Measurements from ENCODE around the gene FBP2.

The FBP2 gene

DNA sequence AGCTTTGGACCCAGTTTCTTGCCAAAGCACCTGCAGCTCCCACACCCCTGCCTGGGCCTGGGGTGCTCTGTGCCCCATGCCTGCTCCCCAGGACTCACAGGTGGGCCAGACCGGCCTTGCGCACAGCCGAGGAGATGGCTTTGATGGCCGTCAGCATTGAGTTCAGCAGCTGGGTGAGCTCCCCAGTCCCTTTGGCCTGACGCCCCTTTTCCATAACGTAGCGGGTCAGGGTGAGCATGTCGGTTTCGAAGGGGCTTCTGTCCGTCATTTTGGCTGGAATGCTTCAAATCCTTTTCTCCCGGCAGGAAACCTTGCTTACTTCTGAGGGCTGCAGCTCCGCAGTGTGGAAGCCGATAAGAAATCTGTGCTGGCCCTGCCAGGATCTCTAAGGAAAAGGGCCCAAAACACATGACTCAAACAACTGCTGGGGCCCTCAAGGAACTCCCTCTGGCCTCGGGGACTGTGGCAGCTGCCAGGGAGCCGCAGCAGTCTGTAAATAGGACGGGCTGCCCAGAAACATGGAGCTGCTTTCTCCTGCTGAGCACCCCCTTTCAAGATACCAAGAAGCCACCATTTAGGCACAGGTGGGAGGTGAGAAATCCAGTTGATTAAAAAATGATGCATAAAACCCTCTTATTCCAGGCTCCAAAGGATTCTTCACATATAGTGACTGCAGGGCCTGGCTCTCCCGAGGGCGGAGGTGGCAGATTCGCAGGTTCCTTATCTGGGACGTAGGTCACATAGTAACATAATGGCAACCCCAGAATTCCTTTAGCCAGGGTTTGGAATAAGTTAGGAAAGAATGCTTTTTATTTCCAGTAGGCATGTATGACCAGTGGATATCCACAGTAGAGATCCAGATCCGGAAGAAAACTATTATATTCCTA, at the start of gene FBP2:
Gene FBP2 (minus strand): TSS at position 366 of the 887 bp plus-strand sequence. CDS start 98 bp downstream, at position 268.
- DNase-seq: no peak

DNA sequence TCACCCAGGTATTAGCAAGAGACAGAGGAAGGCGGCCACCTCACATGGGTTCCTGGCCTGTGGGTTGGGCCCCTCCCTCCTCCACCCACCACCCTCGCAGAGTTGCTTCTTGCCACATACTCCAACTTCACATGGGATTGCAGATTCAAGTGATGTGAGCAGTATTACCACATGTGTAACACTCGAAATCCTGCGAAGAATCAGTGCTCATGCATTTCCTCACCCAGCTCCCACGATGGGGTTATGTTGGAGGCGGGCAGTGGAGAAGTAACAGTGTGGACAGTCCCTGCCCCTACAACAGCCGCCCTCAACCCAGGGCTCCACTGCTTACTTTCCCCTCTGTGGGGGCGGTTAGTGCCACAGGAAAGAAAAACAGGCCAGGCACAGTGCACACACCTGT, 49.6 kb upstream of the FBP2 start:
- DNase-seq: no peak

DNA sequence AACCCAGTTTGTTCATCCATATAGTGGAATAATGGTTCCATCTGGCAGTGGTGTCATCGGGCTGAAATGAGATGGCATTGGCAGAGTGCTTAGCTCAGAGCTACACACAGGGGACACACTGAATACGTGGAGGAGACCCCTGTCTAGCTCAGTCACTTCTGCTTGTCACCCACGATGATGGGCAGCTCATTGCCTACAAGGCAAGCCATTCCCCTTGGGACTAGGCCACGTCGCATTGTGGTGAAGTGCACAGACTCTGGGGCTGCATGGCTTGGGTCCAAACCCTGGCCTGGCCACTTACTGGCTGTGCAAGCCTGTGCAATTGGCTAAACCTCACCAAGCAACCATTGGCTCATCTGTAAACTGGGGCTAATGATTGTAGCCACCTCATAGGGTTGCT, 48.9 kb upstream of the FBP2 start:
- DNase-seq: no peak

DNA sequence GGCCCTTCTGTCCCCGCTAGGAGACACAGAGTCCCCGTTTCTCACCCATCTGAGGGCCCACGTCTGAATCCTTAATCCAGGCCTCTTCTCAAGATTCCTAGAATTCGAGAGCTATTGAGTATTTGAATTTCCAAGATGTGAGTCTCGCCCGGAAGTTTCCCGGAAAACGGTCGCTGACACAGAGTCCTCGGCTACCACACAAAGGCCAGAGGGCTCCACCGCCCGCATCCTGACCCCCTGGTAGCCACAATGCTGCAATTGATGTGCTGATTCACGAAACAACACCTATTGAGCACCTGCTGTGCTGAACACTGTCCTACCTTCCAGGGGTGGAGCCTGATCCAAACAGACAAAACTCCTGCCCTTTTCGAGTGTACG, 46.4 kb upstream of the FBP2 start:
- DNase-seq: no peak

DNA sequence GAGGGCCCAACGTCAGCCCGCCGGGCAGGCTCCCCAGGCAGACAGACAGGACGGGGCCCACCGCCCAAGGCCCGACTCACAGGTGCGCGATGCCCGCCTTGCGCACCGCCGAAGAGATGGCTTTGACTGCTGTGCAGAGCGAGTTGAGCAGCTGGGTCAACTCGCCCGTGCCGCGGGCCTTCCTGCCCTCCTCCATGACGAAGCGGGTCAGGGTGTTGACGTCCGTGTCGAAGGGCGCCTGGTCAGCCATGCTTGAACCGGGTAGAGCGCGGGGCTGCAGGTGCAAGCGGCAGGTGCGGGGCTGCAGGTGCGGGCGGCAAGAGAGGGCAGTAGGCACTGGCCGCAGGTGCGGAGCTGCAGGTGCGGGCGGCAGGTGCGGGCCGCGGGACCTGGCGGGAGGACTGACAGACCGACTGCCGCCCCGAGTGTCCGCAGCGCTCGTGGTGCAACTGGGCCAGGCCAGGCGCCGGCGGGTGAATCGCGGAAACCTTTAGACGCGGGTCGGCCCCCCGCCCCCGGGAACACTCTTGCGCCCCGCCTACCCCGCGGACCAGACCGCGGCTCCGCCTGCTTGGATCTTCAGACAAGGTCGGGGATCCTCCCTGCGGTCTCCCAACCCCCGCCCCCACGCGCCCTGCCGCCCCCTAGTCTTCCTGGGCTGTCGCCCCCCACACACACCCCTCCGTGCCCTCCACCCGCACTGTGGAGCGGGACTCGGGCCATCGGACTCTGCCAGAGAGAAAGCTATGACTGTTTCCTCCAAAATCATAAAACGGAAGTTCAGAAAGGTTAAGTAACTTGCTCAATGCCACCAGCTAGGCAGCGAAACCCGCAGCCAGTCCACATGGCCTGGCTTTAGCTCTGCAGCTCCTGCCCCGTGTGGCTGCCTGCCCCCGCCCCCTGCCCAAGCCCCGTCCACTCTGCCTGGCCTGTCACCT, 45.7 kb upstream of the FBP2 start, which contains the start of gene FBP1:
Gene FBP1 (minus strand): TSS at position 458 of the 938 bp plus-strand sequence. CDS start 208 bp downstream, at position 250.
- peak; percentile 42 for DNase-seq

DNA sequence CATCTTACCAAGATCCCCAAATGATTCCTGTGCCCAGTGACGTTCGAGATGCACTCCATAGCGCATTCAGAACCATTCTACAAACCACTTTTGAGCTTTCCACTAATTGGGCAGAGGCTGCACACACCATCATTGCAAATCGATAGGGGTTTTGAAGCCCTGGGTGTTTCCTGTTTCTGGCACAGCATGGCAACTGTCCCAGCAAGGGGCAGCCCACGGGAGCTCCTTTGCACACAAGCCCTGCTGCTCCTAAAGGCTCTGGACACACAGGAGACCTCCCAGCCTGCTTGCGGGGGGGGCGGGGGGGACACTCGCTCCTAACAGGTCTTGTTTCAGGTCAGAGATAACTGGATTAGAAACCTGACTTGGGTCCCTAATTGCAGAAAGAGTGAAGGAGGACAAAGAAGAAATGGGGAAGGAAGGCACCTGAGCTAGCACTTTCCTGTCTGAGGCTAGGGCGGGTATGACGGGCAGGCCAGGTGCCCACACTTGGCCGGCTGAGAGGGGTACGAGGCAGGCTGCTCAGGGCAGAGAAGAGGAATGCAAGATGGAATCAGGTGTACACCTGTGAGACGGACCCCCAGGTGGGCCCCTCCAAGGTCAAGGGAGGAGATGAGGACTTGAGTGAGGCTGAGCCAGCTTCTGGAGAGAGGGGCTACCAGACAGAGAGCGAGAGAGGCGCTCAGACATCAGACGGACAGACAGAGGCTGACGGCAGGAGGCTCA, 44.9 kb upstream of the FBP2 start:
- no peak for DNase-seq

DNA sequence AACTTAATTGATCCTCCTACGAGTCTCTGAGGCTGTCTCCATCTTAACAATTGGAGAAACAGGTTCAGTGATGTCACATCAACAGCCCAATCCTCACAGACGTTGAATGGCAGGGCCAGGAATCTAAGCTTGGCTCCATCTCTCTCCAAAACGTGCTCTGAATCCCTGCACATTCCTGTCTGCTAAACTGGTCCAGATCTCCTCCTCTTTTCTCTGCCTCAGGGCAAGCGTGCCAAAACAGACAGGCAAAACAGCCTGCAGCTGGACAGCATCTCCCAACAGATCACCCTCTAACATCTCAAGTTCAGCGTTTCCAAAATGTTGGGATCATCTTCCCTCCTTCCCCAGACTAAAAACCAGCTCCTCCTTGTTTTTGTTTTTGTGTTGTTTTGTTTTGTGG, 39.1 kb upstream of the FBP2 start:
- no peak for DNase-seq

DNA sequence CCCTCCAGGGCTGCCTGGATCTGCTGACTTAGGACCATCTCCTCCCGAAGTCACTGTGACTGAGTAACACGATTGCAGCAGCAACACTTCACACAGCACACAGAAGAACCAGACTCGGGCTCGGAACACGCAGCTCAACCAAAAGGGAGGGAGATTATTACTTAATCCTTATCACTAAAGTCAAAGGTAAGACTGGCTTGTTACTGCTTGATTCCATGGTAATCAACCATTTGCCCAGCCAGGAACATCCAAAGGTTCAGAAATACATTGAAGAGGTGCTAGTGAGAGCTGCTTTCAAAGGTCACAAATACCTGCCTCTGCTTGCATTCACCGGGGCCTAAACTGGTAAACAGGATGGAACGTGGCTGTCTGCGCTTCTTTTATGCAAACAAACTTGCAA, 38.0 kb upstream of the FBP2 start:
- DNase-seq: no peak

DNA sequence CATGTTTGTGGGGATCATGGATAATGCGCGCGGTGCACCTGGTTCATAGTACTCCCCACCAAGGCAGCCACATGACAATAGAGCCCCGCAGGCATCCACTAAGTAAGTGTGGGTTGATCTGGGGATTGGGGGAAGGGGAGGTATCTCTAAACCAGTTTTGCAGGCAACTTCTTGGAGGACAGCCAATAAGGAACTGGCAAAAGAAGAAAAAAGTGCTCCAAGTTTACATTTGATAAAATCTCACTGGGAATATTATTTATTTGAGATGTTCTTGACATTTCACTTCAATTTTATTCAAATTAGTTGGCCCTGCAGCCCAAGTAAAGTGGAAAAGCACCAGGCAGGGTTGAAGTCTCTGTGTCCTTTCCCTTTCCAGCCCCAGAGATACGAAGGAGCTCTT, 37.2 kb upstream of the FBP2 start:
- DNase-seq: no peak

DNA sequence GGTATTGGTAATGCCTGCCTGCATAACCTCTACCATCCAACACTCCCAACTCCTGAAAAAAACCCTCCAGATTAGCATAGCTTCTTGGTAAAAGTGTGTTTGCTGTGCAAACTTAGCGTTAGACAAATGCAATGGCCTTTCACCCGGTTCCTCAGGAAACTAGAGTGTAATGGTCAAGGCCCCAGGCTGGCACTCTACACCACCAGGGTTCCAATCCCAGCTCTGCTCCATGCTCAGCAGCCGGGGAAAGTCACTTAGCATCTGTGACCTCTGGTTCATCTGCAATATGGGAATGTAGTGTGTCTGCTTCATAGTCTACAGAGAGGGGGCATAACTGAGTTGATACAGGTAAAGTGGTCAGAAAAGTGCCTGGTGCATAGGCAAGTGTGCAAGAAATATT, 36.7 kb upstream of the FBP2 start:
- DNase-seq: no peak

DNA sequence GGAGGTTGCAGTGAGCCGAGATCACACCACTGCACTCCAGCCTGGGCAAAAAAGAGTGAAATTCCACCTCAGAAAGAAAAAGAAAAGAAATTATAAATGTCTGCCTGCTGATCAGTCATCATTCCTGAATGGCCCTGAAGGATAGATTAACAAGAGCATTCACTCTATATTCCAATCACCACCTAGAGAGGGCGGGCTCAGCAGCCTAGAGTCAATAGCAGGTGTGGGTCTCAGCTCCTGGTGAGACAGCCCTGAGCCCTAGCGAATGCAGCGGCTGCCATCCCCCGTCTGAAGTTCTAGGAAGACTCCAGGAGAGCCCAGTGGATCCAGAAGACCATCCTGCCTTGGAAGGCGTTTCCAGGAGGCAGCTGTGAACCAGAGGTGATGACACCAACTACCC, 33.7 kb upstream of the FBP2 start:
- no peak for DNase-seq

DNA sequence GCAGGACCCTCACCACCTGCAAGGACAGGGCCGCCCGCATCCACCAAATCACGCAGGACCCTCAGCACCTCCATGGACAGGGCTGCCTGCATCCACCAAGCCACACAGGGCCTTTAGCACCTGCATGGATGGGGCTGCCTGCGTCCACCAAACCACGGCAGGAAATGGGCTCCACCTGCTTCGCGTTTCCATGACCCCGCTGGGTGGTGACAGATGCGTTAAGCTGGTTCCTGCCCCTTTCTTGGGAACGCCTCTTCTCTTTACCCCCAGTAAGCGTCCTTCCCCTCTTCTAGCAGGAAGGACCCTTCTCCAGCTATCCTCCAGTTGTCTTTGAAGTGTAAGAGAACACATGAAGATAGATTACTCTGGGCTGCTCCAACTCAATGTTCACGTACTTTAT, 32.2 kb upstream of the FBP2 start:
- DNase-seq: no peak

DNA sequence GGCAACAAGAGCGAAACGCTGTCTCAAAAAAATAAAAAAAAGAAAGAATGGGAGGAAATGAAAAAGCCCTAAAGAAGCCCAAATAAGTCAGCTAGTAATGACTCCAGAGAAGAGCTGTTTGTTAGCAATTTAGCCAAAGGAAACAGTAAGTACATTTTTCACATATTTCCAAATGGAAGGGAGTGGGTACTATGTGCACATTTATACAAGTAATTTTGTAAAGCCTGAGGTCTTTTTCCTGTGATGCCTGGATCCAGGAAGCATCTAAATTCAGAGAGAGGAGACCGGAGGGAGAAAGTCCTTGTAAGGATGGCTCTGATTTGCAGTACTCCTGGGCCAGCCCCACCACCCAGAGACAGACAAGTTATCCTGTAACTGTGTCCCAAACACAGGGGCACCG, 31.0 kb upstream of the FBP2 start:
- no peak for DNase-seq

DNA sequence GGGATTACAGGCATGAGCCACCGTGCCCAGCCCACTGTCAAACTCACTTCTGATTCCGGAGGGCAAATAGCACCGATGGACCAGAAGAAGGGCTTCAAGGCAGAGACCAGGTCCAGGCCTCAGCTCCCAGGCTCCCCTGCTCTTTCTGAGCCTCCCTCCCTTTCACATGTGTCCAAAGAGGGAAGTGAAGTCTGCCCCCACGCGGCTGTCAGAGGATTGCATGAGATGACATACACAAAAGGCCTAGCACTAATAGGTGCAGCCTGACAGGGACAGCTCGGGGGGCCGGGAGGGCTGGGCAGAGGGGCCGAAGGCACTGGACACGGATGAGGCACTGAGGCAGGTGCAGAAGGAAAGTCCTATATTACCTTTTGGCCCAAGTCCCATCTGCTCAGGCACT, 29.6 kb upstream of the FBP2 start:
- peak; percentile 39 for DNase-seq

DNA sequence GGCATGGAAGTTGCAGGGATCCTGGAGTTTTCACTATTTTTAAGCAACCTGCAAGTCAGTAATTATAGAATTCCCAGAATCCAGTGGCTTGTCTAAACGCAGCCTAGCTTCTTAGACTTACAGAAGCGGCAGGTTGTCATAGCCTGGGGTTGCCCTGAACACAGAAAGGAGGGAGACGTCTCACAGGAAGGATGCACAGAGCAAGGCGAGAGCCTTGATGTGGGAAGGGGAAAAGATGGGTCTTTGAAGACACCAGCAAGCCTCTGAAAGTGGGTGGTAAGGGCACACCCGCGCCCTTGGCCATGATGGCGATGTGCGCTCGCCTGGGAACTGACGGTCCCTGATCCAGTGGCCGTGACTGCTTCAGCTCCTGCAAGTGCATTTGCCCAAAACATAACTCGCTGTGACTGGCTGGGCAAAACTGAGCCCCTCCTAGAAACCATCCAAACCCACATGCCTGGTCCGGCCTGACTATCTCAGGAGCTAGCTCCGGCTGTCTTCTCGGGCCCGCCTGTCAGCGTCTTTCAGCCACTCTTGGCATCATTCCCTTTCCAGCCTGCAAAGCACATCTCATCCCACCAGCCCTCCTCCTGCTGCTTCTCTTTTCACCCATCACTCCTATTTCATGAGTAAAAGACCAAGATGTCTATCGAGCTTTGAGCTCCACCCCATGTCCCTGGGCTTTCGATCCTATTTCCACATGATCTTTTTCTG, 28.6 kb upstream of the FBP2 start:
- DNase-seq: no peak

DNA sequence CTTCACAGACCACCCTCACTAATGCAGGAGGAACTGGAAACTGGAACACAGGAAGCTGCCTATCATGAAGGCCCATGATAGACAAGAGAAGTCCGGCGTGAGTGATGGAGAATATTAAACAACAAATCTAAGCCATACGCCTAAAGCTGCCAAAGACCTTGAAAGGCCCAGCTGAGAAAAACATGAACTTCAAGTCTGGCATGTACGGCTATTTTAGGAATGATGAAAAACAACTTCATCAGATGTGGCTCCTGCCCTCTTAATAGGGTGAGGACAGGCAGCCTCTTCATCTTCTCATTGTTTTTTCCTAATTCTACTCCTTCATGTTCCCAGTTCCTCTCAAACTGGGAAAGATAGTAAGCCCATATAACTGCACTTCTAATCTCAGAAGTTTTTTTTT, 25.4 kb upstream of the FBP2 start:
- no peak for DNase-seq

DNA sequence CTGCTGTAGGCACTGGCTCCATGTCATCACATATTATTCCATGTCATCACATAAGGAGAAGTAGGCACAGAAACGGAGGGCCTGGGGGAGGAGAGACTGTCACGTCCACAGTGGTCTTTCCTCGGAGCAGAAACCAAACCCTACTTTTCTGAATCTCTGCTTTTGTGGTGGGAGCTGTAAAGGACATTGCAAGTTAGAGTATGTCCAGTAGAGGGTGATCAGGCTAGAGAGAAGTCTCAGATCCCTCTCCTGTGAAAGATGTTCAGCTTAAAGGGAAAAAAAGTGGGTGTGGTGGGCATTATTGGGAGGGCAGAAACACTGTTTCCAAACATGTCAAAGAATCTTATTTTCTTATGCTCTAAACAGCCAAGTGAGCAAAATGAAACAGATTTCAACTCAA, 19.4 kb upstream of the FBP2 start:
- no peak for DNase-seq

DNA sequence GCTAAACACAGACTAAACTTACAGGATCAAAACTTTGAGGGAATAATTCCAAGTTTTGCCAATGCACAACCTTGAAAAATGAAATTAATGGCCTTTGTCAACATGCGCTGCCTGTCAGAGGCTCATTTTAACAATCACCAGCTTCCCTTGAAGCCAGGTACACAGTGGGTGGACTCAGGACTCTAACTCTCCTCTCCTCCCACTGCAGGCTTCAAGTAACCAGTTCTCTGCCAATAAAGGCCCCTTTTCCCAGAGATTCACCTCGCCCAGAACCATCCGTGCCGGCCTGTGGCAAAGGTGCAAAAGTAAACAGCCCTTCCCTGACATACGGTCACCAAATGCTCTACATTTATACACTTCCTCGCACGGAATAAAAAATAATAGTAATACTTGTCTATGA, 18.4 kb upstream of the FBP2 start:
- DNase-seq: no peak

DNA sequence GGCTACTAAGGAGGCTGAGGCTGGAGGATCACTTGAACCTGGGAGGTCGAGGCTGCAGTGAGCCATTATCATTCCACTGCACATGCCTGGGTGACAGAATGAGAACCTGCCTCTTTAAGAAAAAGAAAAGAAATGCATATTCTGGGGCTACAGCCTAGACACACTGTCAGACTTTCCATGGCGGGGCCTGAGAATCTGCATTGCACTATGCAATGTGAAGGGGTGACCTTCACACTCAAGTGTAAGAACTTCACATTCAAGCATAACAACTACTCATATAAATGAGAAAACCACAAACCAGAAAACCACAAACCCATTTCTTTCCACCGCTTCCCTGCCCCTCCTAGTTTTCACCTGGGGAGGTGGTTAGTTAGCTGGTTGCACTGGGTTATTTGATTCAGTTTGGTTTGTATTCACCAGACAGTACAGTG, 18.0 kb upstream of the FBP2 start:
- peak; percentile 39 for DNase-seq

DNA sequence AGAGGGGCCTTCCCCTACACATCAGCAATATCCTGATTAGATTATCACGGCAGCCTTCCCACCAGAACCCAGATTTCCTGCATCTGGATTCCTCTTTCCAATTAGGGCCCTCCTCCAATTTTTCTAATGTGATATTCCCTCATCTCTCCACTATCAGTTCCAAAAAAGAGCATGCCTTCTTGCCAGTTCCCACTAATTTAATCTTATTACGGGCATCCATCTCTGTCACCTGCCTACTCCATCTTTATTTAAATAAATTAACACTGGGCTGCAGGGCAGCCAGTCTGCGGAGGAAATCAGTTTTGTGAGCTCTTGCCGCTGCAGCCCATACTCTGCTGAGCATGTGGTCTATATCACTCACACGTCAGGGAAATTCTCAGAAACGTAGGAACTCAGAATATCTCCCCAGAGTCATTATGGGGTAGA, 16.6 kb upstream of the FBP2 start:
- DNase-seq: no peak

DNA sequence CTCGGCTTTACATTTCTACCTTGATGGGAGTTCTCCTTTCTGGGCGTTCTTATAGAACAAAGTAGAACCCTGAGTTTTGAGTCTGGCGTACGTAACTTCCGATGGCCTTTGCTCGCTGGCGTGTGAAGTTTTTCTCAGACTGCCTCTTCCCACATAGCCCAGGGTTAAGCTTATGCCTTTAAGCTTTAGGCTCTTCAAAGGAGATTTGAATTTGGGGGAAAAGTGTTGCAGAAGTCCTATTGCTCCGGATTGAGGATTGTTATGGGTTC, 13.7 kb upstream of the FBP2 start:
- DNase-seq: no peak

DNA sequence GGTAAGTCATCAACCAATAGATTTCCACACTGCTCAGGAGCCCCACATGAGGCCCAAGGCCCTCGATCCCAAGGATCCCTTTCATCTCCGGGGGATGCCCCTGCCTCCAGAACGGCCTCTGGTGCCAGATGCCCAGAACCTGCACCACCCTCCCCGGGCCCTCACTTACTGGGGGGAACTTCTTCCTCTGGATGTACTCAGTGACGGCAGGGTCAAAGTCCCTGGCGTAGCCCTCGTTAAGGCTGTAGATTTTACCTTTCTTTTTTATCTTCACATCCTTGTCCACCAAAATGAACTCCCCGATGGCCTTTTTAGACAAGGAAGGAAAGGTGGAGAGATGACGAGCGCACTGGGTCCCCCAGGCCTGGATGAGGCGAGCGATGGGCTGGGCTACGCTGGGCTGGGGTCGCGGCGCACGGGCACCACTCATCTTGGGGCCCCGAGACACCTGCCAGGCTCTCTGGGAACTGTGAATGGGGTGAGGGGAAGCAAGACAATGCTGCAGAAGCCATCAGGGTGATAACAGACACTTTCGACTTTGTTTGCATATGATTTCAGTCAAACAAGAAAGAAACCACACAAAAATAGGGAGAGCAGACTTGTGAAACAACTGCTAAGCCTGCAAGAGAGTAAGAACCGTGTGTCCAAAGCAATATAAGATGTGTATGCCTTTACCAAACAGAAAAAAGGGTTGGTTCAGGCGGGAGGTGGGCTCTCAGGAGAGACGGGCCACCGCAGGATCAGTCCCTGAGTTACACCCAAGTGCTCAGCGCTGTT, 13.2 kb upstream of the FBP2 start:
- DNase-seq: no peak
